B cell (primary cell): ENCODE measurements around the gene SLC25A25. TPM values are rescaled to one million over a fixed set of nuclear protein-coding genes. Genes with fewer than 3 reads are reported as not detected.

Source experiments
- ATAC-seq: fragments of 200-7000 bp; cut with Tn5 transposase; one replicate; pipeline ENCODE4 v1.10.0; 2021; ENCODE audit warnings: low read depth, mild to moderate bottlenecking, moderate number of reproducible peaks, moderate library complexity
- CTCF ChIA-PET: fragments of 350-600 bp; sonication (Branson Sonifier 250); formaldehyde crosslinking; loops from one replicate; lab custom pipeline; 2021; ENCODE audit warnings: antibody characterized with exemption, inconsistent platforms; lab: Charles Lee
- POLR2A ChIA-PET: fragments of 350-600 bp; sonication (Branson Sonifier 250); formaldehyde crosslinking; loops from one replicate; lab custom pipeline; 2021; ENCODE audit warnings: antibody characterized with exemption; lab: Charles Lee
- DNase-seq: peaks from one replicate; pipeline ENCODE4 v3.0.0; 2013
- H2AFZ ChIP-seq: 2 replicates; pipeline ENCODE4 v1.6.1; 2012; ENCODE audit warnings: mild to moderate bottlenecking, low read depth, low read length; ENCODE audit not compliant: insufficient read depth, poor library complexity, severe bottlenecking
- H3K27ac ChIP-seq, 2 donors: 1 replicate in 1 of 2; 2 replicates in 1 of 2; pipeline ENCODE4 v1.5.1; 2012 to 2013; ENCODE audit warnings: low read length in 2 of 2, mild to moderate bottlenecking in 2 of 2, moderate library complexity in 1 of 2
- H3K27me3 ChIP-seq, 4 experiments: fragments of 200-600 bp in 1 of 4; sonication (generic) in 1 of 4; replicated peaks in 1 of 4; 1 replicate in 2 of 4; 2 replicates in 2 of 4; pipeline versions ENCODE4 v1.6.1 to v1.7.0; 2013 to 2016; ENCODE audit warnings: low read length in 3 of 4, mild to moderate bottlenecking in 2 of 4, mixed read lengths in 1 of 4, moderate library complexity in 1 of 4; ENCODE audit not compliant: insufficient read depth in 4 of 4, control insufficient read depth in 3 of 4; ENCODE audit errors: control extremely low read depth in 1 of 4
- H3K36me3 ChIP-seq, 2 experiments: replicated peaks in 1 of 2; 1 replicate in 1 of 2; 2 replicates in 1 of 2; pipeline versions ENCODE4 v1.6.1 to v1.7.1; 2013; ENCODE audit warnings: low read length in 1 of 2; ENCODE audit not compliant: insufficient read depth in 2 of 2, control insufficient read depth in 1 of 2; ENCODE audit errors: control extremely low read depth in 1 of 2, extremely low read depth in 1 of 2
- H3K4me1 ChIP-seq, 2 donors: fragments of 200-600 bp in 1 of 2; sonication (generic) in 1 of 2; 1 replicate in 1 of 2; 2 replicates in 1 of 2; pipeline versions ENCODE4 v1.5.1 to v1.6.1; 2013 to 2017; ENCODE audit warnings: low read length in 2 of 2; ENCODE audit not compliant: control insufficient read depth in 2 of 2, insufficient read depth in 2 of 2
- H3K4me2 ChIP-seq: replicated peaks from 2 replicates; pipeline ENCODE3; 2012; ENCODE audit warnings: mild to moderate bottlenecking, low read depth, low read length; ENCODE audit not compliant: poor library complexity, severe bottlenecking
- H3K4me3 ChIP-seq, 5 experiments: fragments of 200-600 bp in 1 of 5; sonication (generic) in 1 of 5; 1 replicate in 3 of 5; 2 replicates in 2 of 5; pipeline versions ENCODE4 v1.5.1 to v1.7.0; 2011 to 2016; ENCODE audit warnings: low read length in 4 of 5, mild to moderate bottlenecking in 4 of 5, low read depth in 2 of 5, control low read depth in 1 of 5, moderate library complexity in 1 of 5; ENCODE audit not compliant: insufficient read depth in 1 of 5; ENCODE audit errors: control extremely low read depth in 1 of 5, extremely low read depth in 1 of 5
- H3K79me2 ChIP-seq: fragments of 200-600 bp; sonication (generic); one replicate; pipeline ENCODE4 v1.6.0; 2016; ENCODE audit warnings: low read length; ENCODE audit not compliant: control insufficient read depth, insufficient read depth
- H3K9ac ChIP-seq: fragments of 200-600 bp; sonication (generic); 2 replicates; pipeline ENCODE4 v1.6.1; 2017; ENCODE audit warnings: mild to moderate bottlenecking, low read length, moderate library complexity
- H3K9me3 ChIP-seq, 3 donors: one replicate each; pipeline versions ENCODE4 v1.6.1 to v1.7.1; 2013; ENCODE audit warnings: low read length in 2 of 3; ENCODE audit not compliant: control insufficient read depth in 2 of 3, insufficient read depth in 1 of 3; ENCODE audit errors: control extremely low read depth in 1 of 3
- H4K20me1 ChIP-seq: 2 replicates; pipeline ENCODE4 v1.6.0; 2012; ENCODE audit warnings: mild to moderate bottlenecking, low read length; ENCODE audit not compliant: insufficient read depth, control insufficient read depth, poor library complexity, severe bottlenecking
- H3K27ac Mint-ChIP-seq: one replicate; pipeline ENCODE4 v1.8.0; 2021; ENCODE audit warnings: mixed read lengths
- H3K27me3 Mint-ChIP-seq: one replicate; pipeline ENCODE4 v1.8.0; 2021; ENCODE audit warnings: mixed read lengths
- H3K4me1 Mint-ChIP-seq: one replicate; pipeline ENCODE4 v1.8.0; 2021; ENCODE audit warnings: mixed read lengths
- H3K4me3 Mint-ChIP-seq: one replicate; pipeline ENCODE4 v1.8.0; 2021; ENCODE audit warnings: mixed read lengths
- H3K9me3 Mint-ChIP-seq: one replicate; pipeline ENCODE4 v1.8.0; 2022; ENCODE audit warnings: mixed read lengths; ENCODE audit not compliant: insufficient read depth
- CTCF ChIP-seq: fragments of 200-600 bp; IDR thresholded peaks from one replicate; pipeline ENCODE4 v1.8.0; 2022; ENCODE audit warnings: antibody characterized with exemption, mild to moderate bottlenecking
- EZH2 ChIP-seq: IDR thresholded peaks from 2 replicates; pipeline ENCODE4 v1.6.1; 2012; ENCODE audit warnings: borderline replicate concordance, low read depth, mild to moderate bottlenecking, moderate library complexity, low read length; ENCODE audit not compliant: insufficient read depth, poor library complexity, severe bottlenecking
- WGBS: methylation state at CpG from one replicate; pipeline ENCODE4 v1.1.5; 2013; ENCODE audit warnings: missing lambda C conversion rate; ENCODE audit not compliant: insufficient coverage; 5-methylcytosine and 5-hydroxymethylcytosine counted together
- intact Hi-C: fragments of 100-400 bp; cut with micrococcal nuclease; formaldehyde crosslinking; loops from one replicate; pipeline ENCODE4 v1.10.0; 2022
- polyA plus RNA-seq: library from polyadenylated mRNA; depleted of rRNA; stranded (reverse); fragments of >200 nt; gene quantifications from 2 replicates; pipeline ENCODE4 v1.2.3, GENCODE V29; 2012
- total RNA-seq, 2 donors: library from RNA; stranded (reverse); fragments of 120-200 nt in 1 of 2; gene quantifications; 1 replicate in 1 of 2; 2 replicates in 1 of 2; pipeline versions ENCODE4 v1.2.3 to v1.2.4, GENCODE V29; 2013 to 2022

The SLC25A25 gene
- total and polyA plus RNA-seq, 2 donors (not counting 1 experiment from before 2014, with no cell fraction given) = 12.1 to 18.6 TPM

- Histone ChIP-seq H3K9me3 (no peaks in the 10 kb centered on the region), H3K4me1 (no peaks in the 10 kb centered on the region), H3K79me2 (no peaks in the 10 kb centered on the region), H3K4me2 (no peak overlapping the region), H2AFZ (no peak overlapping the region), H4K20me1 (no peaks in the 10 kb centered on the region), H3K9ac (no peak overlapping the region), H3K27ac (no peak overlapping the region), H3K27me3 (no peaks in the 10 kb centered on the region), H3K36me3 (no peaks in the 10 kb centered on the region), H3K4me3 (no peak overlapping the region)
- 82% methylated on average over 9 of the region's 15 CpGs for WGBS
- ATAC-seq (no peak), DNase-seq (no peak)
- H3K27ac Mint-ChIP-seq = no peak overlapping the region
- CTCF ChIA-PET = interaction anchor here (0.9 to 2.8 kb wide), 3 partner anchors 15 to 63 kb away, joined by 3 to 6 read pairs (median 5); partner anchors contain the start of genes NAIF1 and SLC25A25
- H3K4me1 Mint-ChIP-seq = peaks cover 1% of the 10 kb centered on the region
- intact Hi-C loops = no loop called here
- H3K4me3 Mint-ChIP-seq = no peak overlapping the region
- H3K27me3 Mint-ChIP-seq = no peaks in the 10 kb centered on the region
- no peaks in the 10 kb centered on the region for H3K9me3 Mint-ChIP-seq
- POLR2A ChIA-PET = no interaction called here
- TF ChIP-seq EZH2 = no peak
- no peak for TF ChIP-seq CTCF
Observed at GRCh38 chr9:128051932-128052709, 15.9 kb upstream of the SLC25A25 start.

- Histone ChIP-seq H3K4me3 (no peak overlapping the region), H3K4me1 (no peaks in the 10 kb centered on the region), H3K27me3 (no peaks in the 10 kb centered on the region), H3K9ac (no peak overlapping the region), H3K9me3 (no peaks in the 10 kb centered on the region), H3K79me2 (no peaks in the 10 kb centered on the region), H3K27ac (no peak overlapping the region), H3K4me2 (no peak overlapping the region), H3K36me3 (no peaks in the 10 kb centered on the region), H2AFZ (no peak overlapping the region), H4K20me1 (no peaks in the 10 kb centered on the region)
- ATAC-seq (no peak), DNase-seq (no peak)
- H3K27ac Mint-ChIP-seq = no peak overlapping the region
- no peaks in the 10 kb centered on the region for H3K27me3 Mint-ChIP-seq
- H3K9me3 Mint-ChIP-seq = no peaks in the 10 kb centered on the region
- TF ChIP-seq CTCF (no peak), EZH2 (no peak)
- CTCF ChIA-PET = interaction anchor here (0.6 kb wide), 1 partner anchor 287 kb away, joined by 3 read pairs; no protein-coding TSS in a partner anchor
- WGBS = 73% methylated on average over 4 of the region's 11 CpGs
- POLR2A ChIA-PET = interaction anchor here (0.6 to 0.7 kb wide), 2 partner anchors 133 to 155 kb away, joined by 5 to 8 read pairs; no protein-coding TSS in a partner anchor
- H3K4me1 Mint-ChIP-seq = peaks cover 1% of the 10 kb centered on the region
- no peak overlapping the region for H3K4me3 Mint-ChIP-seq
- intact Hi-C loops = no loop called here
Observed at GRCh38 chr9:128053560-128053959, 14.5 kb upstream of the SLC25A25 start.
